Activated CD8-positive, alpha-beta memory T cell treated with anti-CD3 and anti-CD28 coated beads, Interleukin-2, amount 50 U/mL, for 48 hours (primary cell): Measurements from ENCODE around the gene LUM.
A peak's percentile ranks its signal among the peaks of the same experiment; 100 is the strongest.
"Not testable (repeated sequence)": the region's sequence is repeated elsewhere in the genome, so short reads cannot be mapped to it uniquely, and the experiment has no call there.

Source experiments
- DNase-seq: peaks from one replicate; pipeline ENCODE4 v3.0.0-alpha.2; 2020

Gene LUM

DNA sequence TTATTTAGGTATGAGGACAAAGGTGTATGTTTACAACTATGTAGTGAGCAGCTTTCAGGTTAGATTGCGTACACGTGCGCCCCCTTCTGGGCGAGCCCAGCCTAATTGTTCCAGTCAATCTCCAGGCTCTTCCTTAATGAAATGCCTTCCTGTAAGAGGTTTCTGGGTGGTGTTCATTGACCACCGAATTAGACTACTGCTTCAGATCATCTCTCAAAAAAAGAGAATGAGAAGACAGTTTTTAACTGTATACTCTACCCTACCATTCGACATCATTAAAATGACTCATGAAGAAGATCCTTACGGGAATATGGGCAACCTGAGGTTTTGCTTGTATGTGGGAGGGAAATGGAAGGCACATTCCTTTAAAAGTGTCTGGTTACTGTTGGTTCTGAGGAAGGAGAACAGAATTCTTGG, 2.1 kb downstream of the LUM start:
- DNase-seq: peak; percentile 83

DNA sequence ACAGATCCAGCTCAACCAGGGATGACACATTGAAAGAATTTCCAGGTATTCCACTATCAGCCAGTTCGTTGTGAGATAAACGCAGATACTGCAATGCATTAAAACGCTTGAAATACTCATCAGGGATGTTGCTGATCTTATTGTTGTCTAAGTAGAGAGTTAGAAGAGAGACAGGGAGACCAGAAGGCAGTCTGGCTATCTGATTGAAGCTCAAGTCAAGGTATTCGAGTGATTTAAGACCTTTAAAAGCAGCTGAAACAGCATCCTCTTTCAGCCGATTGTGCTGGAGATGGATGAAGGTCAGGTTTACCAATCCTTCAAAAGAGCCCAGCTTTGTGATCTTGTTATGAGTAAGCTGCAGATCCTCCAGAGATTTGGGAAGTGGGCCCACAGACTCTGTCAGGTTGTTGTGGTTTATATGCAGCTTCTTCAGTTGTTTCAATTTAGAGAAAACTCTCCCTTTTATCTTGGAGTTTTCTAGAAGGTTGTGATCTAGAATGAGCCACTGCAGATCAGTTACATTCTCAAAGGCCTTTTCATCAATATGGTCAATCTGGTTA, 3.0 kb downstream of the LUM start:
- DNase-seq: no peak

DNA sequence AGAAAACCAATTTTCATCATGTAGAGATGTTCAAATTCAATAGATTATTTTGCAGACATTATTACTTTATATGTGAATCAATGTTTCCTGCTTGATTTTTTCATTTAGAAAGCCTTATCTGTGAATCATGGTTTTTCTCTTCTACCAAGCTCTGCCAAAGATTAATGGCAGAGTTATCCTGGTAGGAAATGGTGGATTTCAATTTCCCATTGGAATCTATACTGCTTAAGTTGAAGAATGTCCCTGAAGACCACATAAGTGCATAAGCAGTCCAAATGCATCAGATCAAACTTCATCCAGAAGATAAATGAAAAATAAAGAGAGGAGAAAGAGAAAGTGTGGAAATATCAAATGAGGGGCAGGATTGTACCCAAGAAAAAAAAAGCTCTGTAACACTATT, 5.0 kb downstream of the LUM start:
- no peak for DNase-seq

DNA sequence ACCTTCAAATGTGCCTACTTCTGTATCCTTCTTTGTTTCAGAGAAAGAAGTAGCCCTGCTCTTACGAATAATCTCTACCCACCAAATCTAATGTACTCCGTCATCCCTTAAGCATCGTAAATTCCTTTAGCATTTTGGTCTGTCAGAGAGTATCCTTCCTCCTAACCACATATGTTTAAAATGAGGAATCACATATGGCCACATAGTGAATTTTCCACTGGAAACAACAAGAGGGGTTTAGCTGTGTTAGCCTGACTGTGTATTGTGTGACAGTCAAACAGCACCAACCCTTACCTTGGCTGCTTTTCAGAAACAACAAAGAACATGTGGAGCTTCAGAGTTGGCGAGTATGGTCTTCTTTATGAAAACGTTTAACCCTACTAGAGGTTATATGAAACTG, 5.5 kb downstream of the LUM start:
- no peak for DNase-seq

DNA sequence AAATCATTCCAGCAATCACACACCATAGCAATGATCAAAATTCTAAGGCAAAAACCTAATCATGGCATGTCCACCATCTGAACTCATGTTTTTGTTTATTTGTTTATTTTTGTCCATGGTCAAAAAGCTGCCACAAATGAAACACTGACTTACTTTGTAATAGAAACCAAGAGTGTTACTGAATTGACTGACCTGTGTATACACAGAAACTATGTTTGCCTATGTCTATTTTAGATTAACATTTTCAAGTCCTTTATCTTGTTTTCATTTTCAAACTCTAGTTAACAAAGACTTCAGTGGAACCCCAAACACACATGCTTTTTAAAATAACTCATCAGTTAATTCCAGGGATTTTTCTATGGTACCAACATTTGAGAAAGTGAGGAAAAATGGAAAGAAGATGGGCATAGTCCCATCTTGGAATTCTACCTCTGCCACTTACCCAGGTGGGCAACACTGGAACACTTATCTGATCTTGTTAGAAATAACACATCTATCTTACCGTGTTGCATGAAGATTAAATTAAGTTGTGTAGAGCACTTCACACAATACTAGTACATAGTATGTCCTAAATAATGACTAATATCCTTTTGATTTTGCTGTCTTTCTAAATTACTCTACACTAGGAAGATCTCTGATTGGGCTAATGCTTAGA, 6.4 kb downstream of the LUM start:
- DNase-seq: no peak

DNA sequence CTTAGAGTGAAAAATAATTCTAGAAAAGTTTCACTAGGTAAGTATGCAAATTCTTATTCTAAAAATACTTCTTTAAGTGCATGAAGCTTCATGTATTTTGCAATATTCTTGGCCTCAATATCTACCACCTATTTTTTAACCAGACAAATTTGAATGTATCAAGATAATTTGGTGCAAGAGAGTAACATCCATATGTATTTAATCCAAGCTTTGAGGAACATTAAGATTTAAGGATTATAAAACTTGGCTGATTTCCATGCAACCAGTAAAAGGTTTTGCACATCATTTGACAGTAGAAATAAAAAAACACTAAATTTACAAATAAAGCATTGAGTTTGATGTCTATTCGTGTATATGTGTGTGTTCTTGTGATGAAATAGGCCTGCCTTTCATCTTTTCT, 7.7 kb downstream of the LUM start:
- no peak for DNase-seq

DNA sequence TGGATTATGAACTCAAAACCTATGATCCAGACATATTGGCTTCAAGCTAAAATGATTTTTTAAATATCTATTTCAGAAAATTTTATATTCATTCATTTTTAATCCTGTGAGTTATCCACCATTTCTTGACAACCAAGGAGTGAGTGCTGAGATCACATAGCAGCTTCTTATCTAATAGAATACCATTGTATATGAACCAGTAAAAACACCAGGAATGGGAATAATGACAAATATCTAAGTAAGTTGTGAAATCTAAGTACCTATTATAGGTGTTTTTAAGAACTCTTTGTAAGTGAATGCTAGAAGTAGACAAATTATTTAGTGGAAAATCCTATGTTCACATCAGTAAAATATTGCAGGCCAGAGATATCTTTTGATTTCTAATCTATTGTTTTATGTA, 8.2 kb downstream of the LUM start:
- no peak for DNase-seq

DNA sequence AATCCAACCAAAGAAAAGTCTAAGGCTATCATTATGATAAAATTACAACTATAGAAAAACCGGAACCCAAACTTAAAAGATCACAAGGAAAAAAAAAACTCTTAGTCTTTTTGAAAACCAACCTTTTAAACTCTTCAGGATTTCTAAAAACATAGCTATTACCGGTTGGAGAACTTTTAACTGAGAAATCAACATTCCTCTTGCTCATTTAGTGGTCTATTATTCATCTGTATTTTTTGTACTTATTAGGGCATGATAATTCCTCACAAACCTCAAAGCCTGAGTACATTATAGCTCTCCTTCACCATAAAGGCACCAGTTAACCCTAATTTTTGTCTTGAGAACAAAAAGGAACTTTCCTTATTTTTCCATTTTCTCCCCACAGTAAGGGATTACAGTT, 10.4 kb downstream of the LUM start:
- no peak for DNase-seq

DNA sequence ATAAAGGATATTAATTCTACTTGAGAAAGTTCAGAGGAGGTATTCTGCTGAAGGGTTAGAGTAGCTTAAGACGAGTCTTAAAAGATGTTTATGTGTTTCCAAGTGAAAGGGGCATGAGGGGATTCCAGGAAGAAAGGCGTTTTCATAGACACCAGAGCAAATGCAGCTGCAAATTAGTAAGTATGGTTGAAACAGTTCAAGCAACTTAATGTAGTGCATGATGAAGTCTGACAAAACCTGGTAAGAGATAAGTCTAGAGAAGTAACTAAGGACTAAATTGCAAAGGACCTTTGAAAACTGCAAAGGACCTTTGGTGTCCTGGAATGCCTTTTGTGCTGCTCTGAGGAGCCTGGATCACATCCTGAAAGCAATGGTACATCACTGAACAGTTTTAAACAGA, 11.5 kb downstream of the LUM start:
- DNase-seq: no peak

DNA sequence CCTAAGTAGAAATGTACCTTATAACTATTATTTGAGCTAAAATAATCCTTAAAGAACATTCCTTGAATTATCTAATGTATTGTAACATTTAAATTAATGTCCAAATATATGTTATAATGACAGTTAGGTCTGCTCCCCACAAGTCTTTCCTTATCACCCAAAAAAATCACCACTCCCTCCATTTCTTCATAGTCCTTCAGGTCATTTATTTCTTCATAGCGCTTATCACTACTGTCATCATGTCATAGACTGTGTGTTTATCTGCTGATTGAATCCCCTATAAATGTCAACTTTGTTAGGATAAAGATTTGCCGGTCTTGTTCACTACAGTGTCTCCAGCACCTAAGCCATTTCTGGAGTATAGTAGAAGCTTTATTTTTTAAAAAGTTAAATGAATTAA, 12.0 kb downstream of the LUM start:
- no peak for DNase-seq

DNA sequence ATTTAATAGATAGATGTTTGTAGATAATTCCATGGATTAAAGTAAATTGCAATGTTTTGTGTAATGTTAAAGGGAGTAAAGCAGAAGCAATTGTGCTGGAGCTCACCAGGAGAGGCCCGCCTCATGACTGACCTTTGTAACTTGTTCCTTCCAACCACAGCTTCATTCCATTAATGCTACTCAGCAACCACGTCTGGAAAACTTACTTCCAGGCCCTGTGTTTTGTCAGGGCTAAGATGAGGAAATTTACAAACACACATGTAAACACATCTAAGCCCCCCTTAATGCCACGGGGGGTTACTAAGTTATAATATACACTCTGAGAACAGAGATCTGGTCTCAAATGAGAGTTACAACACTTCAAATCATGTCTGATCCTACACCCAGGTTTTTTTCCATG, 12.4 kb downstream of the LUM start:
- no peak for DNase-seq

DNA sequence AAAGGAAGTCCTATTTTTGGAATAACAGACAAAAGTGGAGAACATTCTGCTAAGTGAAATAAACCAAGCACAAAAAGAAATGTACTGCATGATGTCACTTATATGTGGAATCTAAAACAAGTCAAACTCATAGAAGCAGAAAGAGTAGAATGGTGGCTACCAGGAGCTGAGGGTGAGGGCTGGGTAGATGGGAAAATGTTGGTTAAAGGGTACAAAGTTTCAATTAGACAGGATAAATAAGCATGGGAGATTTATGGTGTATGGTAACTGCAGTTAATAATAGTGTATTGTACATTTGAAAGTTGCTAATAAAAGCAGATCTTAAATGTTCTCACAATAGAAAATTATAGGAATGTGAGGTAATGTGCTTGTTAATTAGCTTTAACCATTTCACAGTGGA, 12.8 kb downstream of the LUM start:
- no peak for DNase-seq

DNA sequence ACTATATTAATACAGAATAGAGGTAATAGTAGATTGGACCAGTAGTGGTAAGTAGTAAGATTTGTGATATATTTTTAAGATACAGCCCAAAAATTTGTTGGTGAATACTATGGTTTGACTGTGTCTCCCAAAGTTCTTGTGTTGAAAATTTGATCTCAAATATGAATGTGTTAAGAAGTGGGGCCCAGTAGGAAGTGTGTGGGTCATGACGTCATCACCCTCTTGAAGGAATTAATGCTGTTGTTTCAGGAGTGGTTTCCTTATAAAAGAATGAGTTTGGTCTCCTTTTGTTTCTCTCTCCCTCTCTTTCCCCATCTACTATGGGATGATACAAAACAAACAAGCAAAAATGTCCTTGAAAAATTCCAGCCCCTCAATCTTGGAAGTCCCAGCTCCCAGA, 16.3 kb downstream of the LUM start:
- DNase-seq: no peak

DNA sequence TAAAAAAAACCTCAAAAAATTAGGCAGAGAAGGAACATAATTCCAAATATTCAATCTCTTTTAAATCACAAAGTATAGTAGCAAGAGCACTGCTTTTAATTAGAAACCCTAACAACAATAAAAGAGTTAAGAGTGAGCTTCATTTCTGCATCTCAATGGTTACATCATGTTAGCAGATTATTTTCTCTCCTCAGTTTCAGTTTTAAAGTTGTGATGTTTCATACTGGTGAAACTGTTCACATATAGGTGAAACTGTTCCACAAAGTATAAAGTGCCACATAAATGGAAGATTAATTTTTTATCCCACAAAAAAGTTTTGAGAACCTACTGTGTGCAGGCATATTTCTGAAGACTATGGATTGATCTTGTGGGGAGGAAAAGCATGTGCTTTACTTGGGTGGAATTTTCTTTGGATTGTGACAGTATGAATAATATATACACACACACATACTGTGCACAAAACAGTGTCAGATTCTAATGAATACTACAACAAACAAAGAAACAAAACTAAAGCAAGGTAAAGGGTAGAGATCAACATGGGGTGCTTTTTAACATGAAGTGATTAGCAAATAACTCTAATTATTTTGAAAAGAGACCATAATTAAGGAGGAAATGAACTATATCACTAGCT, 17.1 kb downstream of the LUM start:
- no peak for DNase-seq

DNA sequence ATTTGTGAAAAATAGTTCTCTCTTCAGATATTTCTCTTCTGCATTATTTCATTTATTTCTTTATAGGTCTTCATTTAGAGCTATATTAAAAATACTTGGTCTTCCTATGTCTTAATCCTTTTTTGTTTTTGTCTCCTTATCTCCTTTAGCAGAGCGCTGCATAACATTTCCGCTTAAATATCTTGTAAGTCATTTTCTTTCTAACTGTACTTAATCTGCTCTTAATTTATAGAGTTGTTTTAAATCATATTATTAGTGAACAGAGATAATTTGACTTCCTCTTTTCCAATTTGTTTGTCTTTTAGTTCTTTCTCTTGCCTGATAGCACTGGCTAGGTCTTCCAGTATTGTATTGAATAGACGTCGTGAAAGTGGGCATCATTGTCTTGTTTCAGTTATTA, 18.0 kb downstream of the LUM start:
- no peak for DNase-seq

DNA sequence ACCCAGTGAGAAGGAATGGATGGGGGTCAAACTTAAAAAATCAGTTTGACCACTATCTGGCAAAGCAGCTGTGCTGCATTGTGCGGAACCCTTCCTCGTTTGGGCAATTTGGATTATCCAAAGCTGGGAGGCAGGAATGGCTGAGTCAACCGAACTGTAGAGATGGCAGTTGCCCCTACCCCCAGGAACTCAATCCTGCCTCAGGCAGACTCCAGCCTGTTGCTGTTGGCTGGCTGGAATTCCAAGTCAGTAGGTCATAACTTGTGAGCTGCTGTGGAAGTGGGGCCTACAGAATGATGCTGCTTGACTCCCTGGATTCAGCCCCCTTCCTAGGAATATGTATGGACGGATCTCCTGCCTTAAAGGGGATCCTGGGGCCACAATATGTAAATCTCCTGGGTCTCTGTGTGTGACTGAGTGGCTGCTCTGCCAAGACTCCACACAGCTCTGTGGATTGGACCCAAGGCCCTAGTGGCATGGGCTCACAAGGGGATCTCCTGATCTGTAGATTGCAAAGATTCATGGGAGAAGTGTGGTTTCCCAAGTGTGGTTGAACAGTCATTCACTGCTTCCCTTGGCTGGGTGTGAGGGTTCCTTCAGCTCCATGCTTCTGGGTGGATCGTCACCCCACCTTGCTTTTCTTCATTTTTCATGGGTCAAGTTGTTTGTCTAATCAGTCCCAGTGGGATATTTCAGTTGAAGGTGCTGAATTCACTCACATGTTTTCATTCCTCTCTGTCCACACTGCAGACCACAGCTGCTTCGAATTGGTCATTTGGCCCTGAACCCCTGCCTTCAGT, 19.2 kb downstream of the LUM start:
- DNase-seq: no peak

DNA sequence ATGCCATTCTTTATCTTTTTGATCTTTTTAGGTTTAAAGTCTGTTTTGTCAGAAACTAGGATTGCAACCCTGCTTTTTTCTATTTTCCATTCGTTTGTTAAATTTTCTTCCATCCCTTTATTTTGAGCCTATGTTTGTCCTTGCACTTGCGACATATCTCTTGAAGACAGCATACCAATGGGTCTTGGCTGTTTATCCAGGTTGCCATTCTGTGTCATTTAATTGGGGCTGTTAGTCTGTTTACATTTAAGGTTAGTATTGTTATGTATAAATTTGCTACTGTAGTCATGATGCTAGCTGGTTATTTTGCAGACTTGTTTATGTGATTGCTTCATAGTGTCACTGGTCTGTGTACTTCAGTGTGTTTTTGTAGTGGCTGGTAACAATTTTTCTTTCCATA, 21.3 kb downstream of the LUM start:
- DNase-seq: not testable (repeated sequence)

DNA sequence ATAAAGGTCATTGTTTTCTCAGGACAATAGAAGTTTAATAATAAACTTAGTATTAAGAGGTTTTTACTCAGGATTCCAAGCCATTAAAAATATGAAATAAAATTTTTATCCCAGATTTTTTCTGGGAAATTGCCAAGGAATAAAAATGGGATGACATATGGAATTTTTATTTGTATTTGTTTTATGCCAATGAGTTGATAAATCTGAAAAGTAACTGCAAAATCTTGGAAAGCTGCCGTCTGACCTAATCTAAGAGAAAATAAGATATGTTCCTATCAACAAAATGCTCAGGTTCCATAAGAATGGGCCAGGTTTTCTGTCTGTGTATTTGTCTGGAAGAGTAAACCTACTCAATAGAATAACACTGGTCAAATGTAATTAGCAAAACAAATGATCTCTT, 31.3 kb downstream of the LUM start:
- no peak for DNase-seq

DNA sequence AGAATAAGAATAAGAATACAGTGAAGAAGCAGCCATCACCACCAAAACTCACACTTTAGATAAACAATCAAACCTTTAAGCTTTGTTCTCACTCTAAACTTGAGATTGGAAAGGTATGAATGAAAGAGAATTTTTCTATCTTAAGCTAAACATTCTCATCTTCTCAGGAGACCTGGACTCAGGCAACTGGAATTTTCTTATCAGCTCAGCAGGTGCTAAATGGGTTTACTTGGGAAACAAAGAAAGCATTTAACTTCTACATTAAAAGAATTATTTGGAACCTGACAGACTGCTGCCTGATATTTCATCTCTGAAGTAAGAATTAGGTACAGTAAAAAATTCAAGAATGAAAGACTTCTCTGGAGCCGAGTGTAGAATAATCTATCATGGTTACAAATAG, 32.8 kb downstream of the LUM start:
- no peak for DNase-seq

DNA sequence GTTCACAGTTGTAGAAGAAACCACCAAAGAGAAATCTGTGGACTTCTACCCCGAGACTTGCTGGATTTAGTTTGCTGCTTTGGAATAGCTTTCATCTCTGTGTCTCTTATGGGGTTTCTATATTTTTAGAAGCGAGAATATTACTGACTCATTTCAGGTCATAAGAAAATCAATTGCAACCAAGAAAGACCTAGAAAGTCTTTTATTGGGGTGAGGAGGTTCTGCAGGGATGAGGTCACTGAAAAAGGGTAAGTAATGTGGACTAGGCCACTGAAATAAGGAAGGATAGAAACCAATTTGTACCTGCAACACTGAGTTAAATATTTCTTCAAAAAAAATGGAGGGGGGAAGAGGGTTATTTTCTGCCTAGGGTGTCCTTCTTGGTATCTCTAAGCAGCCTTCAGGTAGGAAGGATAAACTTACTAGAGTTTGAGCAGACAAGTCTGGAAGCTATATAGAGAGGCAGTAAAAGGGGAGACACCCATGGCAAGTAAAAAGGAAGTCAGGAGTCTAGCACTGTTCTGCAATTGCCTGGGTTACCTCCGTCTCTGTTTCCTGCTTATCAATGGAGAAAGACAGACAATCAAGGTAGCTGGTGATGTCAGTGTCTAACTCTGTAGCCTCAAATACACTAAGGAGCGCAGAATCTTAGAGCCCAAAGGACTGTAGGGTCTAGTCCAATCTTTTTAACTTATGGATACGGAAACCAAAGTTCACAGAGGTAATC, 33.9 kb downstream of the LUM start:
- DNase-seq: no peak

DNA sequence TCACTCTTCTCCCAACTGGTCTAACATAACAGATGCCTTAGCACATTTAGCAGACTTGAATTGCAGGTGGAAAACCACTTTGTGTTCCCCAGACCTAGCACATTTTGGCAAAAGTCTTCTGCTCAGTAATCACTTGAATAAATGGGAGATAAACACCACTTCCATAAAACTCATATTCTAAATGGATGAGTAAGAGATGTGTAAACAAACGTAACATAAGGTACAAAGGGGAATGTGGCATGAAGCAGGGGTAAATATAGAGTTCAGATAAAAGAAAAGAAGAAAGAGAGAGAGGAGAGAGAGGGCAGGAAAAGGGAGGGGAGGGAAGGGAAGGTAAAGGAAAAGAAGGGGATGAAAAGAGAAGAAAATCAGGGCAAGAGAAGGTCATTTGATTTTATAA, 36.4 kb downstream of the LUM start:
- no peak for DNase-seq

DNA sequence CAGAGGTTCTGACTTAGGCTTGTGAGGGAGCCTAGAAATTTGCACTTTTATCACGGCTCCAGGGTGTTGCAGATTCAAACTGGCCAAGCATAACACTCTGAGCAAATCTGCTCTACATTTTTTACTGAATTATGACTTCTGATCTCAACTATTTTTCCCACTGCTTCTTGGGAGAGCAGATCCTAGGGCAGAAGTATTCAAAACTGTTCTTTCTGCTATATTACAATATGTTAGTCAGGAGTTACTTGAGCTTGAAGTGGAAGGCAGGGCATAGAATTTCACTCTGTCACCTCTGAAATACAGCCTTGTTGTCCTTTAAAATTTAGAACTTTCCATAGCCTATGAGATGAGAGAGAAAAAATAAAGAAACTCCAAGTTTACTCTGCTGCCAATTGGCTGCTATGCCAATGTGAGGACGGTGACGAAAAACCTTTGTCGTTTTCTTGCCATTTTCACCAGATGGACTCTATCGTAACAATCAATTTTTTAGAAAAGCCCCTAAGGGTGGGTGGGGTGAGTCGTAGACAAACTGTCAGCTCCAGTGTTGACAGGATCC, 37.1 kb downstream of the LUM start:
- no peak for DNase-seq

DNA sequence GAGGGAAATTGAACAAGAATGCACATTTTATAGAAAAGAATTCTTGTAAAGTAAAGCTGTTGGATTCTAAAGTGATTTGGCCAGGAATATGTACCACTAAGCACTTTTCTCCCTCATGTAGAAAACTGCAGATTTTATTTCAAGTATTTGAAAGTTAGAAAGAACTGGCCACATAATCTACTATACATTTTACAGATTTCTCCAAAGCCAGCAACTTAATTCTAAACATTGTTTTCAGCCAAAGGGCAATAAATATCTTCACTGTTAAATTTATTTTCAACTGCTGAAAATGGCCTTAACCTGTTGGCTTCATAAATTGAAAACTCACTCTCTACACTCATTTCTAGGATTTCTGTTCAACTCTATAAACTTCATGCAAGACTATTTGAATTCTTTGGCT, 37.9 kb downstream of the LUM start:
- DNase-seq: no peak
